CD14-positive monocyte (primary cell): ENCODE results near the gene PADI1. TPM values are rescaled to one million over a fixed set of nuclear protein-coding genes. Genes with fewer than 3 reads are reported as not detected.
A peak's percentile ranks its signal among the peaks of the same experiment; 100 is the strongest.

ENCODE experiments used
- DNase-seq, 3 donors: peaks; one replicate each; pipeline ENCODE4 v3.0.0-alpha.2; 2011 to 2022
- H2AFZ ChIP-seq: 2 replicates; pipeline ENCODE4 v1.6.0; 2012; ENCODE audit warnings: mild to moderate bottlenecking, low read depth, low read length, inconsistent platforms; ENCODE audit not compliant: insufficient read depth, poor library complexity, severe bottlenecking
- H3K27ac ChIP-seq, 2 donors: 1 replicate in 1 of 2; 2 replicates in 1 of 2; pipeline ENCODE4 v1.5.1; 2012 to 2013; ENCODE audit warnings: low read length in 2 of 2, control low read depth in 1 of 2, inconsistent platforms in 1 of 2, low read depth in 1 of 2, mild to moderate bottlenecking in 1 of 2
- H3K27me3 ChIP-seq, 2 donors: one replicate each; pipeline versions ENCODE4 v1.6.0 to v1.6.1; 2011 to 2013; ENCODE audit warnings: low read length in 2 of 2; ENCODE audit not compliant: control insufficient read depth in 2 of 2, insufficient read depth in 2 of 2
- H3K36me3 ChIP-seq, 2 donors: replicated peaks in 1 of 2; 1 replicate in 1 of 2; 2 replicates in 1 of 2; pipeline versions ENCODE4 v1.5.1 to v1.6.1; 2012 to 2013; ENCODE audit warnings: low read length in 2 of 2, control low read depth in 1 of 2, inconsistent platforms in 1 of 2, mild to moderate bottlenecking in 1 of 2; ENCODE audit not compliant: insufficient read depth in 2 of 2, control insufficient read depth in 1 of 2
- H3K4me1 ChIP-seq, 2 donors: 1 replicate in 1 of 2; 2 replicates in 1 of 2; pipeline versions ENCODE4 v1.5.1 to v1.6.1; 2012 to 2013; ENCODE audit warnings: low read length in 2 of 2, control low read depth in 1 of 2, inconsistent platforms in 1 of 2, mild to moderate bottlenecking in 1 of 2, moderate library complexity in 1 of 2; ENCODE audit not compliant: insufficient read depth in 2 of 2, control insufficient read depth in 1 of 2
- H3K4me2 ChIP-seq: replicated peaks from 2 replicates; pipeline ENCODE3; 2012; ENCODE audit warnings: low read length, moderate library complexity, mild to moderate bottlenecking; ENCODE audit not compliant: poor library complexity, severe bottlenecking; ENCODE audit errors: extremely low read depth
- H3K4me3 ChIP-seq, 3 experiments: fragments of 200-600 bp in 1 of 3; sonication (generic) in 1 of 3; replicated peaks in 1 of 3; 1 replicate in 2 of 3; 2 replicates in 1 of 3; pipeline ENCODE4 v1.5.1; 2011 to 2013; ENCODE audit warnings: low read length in 3 of 3, mild to moderate bottlenecking in 3 of 3, control low read depth in 2 of 3, low read depth in 2 of 3, inconsistent platforms in 1 of 3, moderate library complexity in 1 of 3
- H3K79me2 ChIP-seq: 2 replicates; pipeline ENCODE4 v1.6.0; 2012; ENCODE audit warnings: mild to moderate bottlenecking, control low read depth, inconsistent platforms, low read length, moderate library complexity; ENCODE audit not compliant: insufficient read depth
- H3K9ac ChIP-seq: 2 replicates; pipeline ENCODE4 v1.6.0; 2017; ENCODE audit warnings: low read length, mild to moderate bottlenecking; ENCODE audit not compliant: insufficient read depth, poor library complexity, severe bottlenecking
- H3K9me3 ChIP-seq, 2 donors: replicated peaks in 1 of 2; 1 replicate in 1 of 2; 2 replicates in 1 of 2; pipeline versions ENCODE4 v1.5.1 to v1.6.1; 2012 to 2013; ENCODE audit warnings: low read length in 2 of 2, control low read depth in 1 of 2; ENCODE audit not compliant: control insufficient read depth in 1 of 2, insufficient read depth in 1 of 2
- H4K20me1 ChIP-seq: 2 replicates; pipeline ENCODE4 v1.6.0; 2012; ENCODE audit warnings: mild to moderate bottlenecking, low read length, control low read depth, moderate library complexity; ENCODE audit not compliant: insufficient read depth
- H3K27ac Mint-ChIP-seq, 7 donors: one replicate each; pipeline ENCODE4 v1.8.0; 2020; ENCODE audit warnings: mild to moderate bottlenecking in 7 of 7, mixed read lengths in 7 of 7, moderate library complexity in 6 of 7, inconsistent platforms in 2 of 7
- H3K27me3 Mint-ChIP-seq, 3 donors: one replicate each; pipeline ENCODE4 v1.8.0; 2021 to 2022; ENCODE audit warnings: low read depth in 3 of 3, mild to moderate bottlenecking in 3 of 3, mixed read lengths in 3 of 3, moderate library complexity in 3 of 3, inconsistent platforms in 1 of 3
- H3K36me3 Mint-ChIP-seq, 2 donors: one replicate each; pipeline ENCODE4 v1.8.0; 2020; ENCODE audit warnings: mixed read lengths in 2 of 2, inconsistent platforms in 1 of 2, mild to moderate bottlenecking in 1 of 2
- H3K4me1 Mint-ChIP-seq: one replicate; pipeline ENCODE4 v1.8.0; 2020; ENCODE audit warnings: mild to moderate bottlenecking, mixed read lengths
- H3K4me3 Mint-ChIP-seq, 2 donors: one replicate each; pipeline ENCODE4 v1.8.0; 2020; ENCODE audit warnings: mild to moderate bottlenecking in 2 of 2, mixed read lengths in 2 of 2, moderate library complexity in 1 of 2
- H3K9me3 Mint-ChIP-seq, 7 donors: one replicate each; pipeline ENCODE4 v1.8.0; 2020 to 2022; ENCODE audit warnings: mixed read lengths in 7 of 7, mild to moderate bottlenecking in 6 of 7, moderate library complexity in 6 of 7, inconsistent platforms in 2 of 7
- CTCF ChIP-seq: fragments of 200-600 bp; IDR thresholded peaks from one replicate; pipeline ENCODE4 v1.8.0; 2022; ENCODE audit warnings: antibody characterized with exemption, mild to moderate bottlenecking
- WGBS: methylation state at CpG from one replicate; pipeline ENCODE4 v1.1.5; 2013; ENCODE audit warnings: missing lambda C conversion rate; ENCODE audit not compliant: insufficient coverage; 5-methylcytosine and 5-hydroxymethylcytosine counted together
- intact Hi-C, 2 donors: fragments of 100-400 bp; cut with micrococcal nuclease; formaldehyde crosslinking; loops; one replicate each; pipeline versions ENCODE4 v1.15.0 to v1.15.1; 2023
- polyA plus RNA-seq, 3 donors: library from polyadenylated mRNA; depleted of rRNA in 1 of 3; unstranded in 2 of 3; stranded (reverse) in 1 of 3; fragments of 300-500 nt in 2 of 3; fragments of >200 nt in 1 of 3; fragmentation: Illumina TruSeq in 2 of 3; gene quantifications; 1 replicate in 2 of 3; 2 replicates in 1 of 3; pipeline ENCODE4 v1.2.3, GENCODE V29; 2012 to 2021

Gene PADI1
- polyA plus RNA-seq, 3 donors, result not detected

- Histone ChIP-seq H3K9ac (no peak overlapping the region), H3K79me2 (no peaks in the 10 kb centered on the region), H3K36me3 (no peaks in the 10 kb centered on the region), H4K20me1 (no peaks in the 10 kb centered on the region), H3K4me3 (no peak overlapping the region), H3K27me3 (no peaks in the 10 kb centered on the region), H2AFZ (no peak overlapping the region), H3K4me2 (no peak overlapping the region), H3K4me1 (peaks cover 4 to 6% of the 10 kb centered on the region in 2 donors), H3K27ac (no peak overlapping the region), H3K9me3 (no peaks in the 10 kb centered on the region)
- Mint-ChIP-seq H3K36me3 (no peaks in the 10 kb centered on the region), H3K4me1 (peaks cover 7% of the 10 kb centered on the region), H3K9me3 (peaks cover 0 to 5% (median 2%) of the 10 kb centered on the region in 7 donors), H3K27me3 (peaks cover 6 to 10% (median 10%) of the 10 kb centered on the region in 3 donors), H3K4me3 (no peak overlapping the region), H3K27ac (no peak overlapping the region)
- no peak for TF ChIP-seq CTCF
- intact Hi-C loops, result no loop called here
- WGBS, result 100% methylated on average over 1 of the region's 1 CpG
- DNase-seq, result no peak
Observed at GRCh38 chr1:17165823-17166222, 39.1 kb upstream of the PADI1 start.

GRCh38 chr1:17167041-17167785 is 37.7 kb upstream of the PADI1 start:
- Histone ChIP-seq H3K4me2 (no peak overlapping the region), H3K27me3 (no peaks in the 10 kb centered on the region), H3K36me3 (no peaks in the 10 kb centered on the region), H3K4me3 (no peak overlapping the region), H3K79me2 (no peaks in the 10 kb centered on the region), H2AFZ (no peak overlapping the region), H3K9me3 (no peaks in the 10 kb centered on the region), H4K20me1 (no peaks in the 10 kb centered on the region), H3K27ac (no peak overlapping the region), H3K4me1 (no peaks in the 10 kb centered on the region), H3K9ac (no peak overlapping the region)
- Mint-ChIP-seq H3K27ac (peak overlapping the region in 1 of 7 donors; percentile 14), H3K4me3 (no peak overlapping the region), H3K27me3 (peaks cover 6 to 11% (median 10%) of the 10 kb centered on the region in 3 donors), H3K36me3 (no peaks in the 10 kb centered on the region), H3K4me1 (no peaks in the 10 kb centered on the region), H3K9me3 (peaks cover 0 to 2% (median 0%) of the 10 kb centered on the region in 7 donors)
- TF ChIP-seq CTCF, result no peak
- no peak for DNase-seq
- intact Hi-C loops, result no loop called here
- WGBS, result 64% methylated on average over 2 of the region's 4 CpGs
